Measurements from ENCODE around the gene SCN11A. TPM values are rescaled to one million over a fixed set of nuclear protein-coding genes. Genes with fewer than 3 reads are reported as not detected.

SCN11A gene
- 0.02 TPM in 2 replicates for total RNA-seq

DNA sequence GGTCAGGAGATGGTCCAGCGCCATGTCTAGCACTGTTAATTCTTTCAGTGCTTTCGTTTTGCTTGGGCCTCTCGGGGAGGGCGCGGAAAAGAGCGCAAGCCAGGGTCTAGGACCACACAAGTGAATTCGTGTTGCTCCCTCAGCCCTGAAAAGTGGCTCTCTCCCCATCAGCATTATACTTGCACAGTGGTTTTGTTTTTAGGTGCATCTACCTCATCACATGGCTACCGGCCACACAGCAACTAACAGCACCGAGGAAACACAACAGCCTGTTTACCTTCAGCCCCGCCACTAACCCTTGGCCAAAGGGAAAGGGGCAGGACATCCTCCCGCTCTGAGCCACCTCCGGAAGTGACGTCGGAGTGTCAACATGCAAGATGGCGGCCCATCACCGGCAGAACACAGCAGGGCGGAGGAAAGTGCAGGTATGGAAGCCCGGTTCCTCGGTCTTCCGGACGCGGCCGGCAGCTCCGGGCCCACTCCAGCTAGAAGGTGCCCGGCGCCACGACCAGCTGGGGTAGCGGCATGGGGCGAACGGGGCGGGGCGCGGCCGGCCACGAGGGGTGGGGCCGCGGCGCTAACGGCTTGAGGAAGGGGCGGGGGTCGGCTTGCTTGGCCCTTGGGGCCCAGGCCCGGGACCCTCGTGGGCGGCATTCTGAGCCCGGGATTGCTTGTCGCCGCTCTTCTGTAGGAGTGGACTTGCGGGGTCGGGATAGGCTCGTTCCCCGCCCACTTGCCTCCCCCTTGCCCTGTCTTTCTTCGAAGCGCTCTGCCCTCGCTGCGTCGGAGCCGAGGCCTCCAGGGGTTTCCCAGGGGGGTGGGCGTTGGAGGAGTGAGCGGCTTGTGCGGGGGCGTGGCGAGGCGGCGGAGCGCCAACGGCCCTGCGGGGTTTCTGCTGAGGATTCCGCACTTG lies at the start of gene SCN11A, which contains the start of gene WDR48:
Gene SCN11A (minus strand): TSS at position 296 of the 913 bp plus-strand sequence. CDS start 101,582 bp downstream, outside the sequence.
Gene WDR48 (plus strand): TSS at position 368 of the 913 bp plus-strand sequence. CDS start 10 bp downstream, at position 378.
- Mint-ChIP-seq H3K4me3 (ENCODE audit: low read depth) (peak within 1 kb of the TSS; percentile 91), H3K36me3 (ENCODE audit: low read depth) (no peaks in the 10 kb centered on the region), H3K4me1 (ENCODE audit: low read depth) (peaks cover 19% of the 10 kb centered on the region), H3K27ac (peak within 1 kb of the TSS; percentile 95), H3K27me3 (ENCODE audit: low read depth) (peaks cover 2% of the 10 kb centered on the region), H3K9me3 (no peaks in the 10 kb centered on the region)
- intact Hi-C loops (cut with micrococcal nuclease): loop anchor here (10.0 kb wide), 1 partner anchor 333 kb away; the partner anchor contains the start of gene SLC25A38
- peak; percentile 90 for DNase-seq (ENCODE audit: low spot score)

DNA sequence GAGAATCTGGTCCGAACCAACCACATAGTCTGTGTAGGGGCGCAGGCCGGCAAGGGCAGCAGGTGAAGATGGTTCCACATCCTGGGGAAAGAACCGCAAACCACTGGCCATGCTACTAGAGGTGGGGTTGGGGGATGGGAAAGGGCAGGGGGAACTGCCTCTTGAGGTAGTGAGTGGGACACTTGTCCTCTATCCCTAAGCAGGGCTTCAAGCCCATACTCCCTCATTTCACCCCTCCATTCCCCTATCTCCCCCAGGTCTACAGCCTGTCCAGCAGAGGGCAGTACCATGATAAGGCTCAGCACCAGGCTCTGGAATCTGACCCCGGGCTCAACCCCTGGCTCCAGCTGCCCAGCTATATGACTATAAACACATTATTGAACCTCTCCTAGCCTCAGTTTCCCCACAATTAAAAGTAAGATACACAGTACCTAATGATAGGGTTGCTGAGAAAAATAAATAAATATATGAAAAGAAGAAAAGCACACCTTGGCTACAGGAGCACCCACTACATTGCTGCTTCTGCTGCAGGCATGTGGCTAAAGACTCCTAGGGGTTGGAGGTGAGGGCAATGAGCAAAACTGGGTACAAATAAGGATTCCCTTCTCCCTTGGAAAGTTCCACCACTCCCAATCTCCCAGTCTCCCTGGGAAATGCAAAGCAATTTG lies 49.4 kb upstream of the SCN11A start:
- Mint-ChIP-seq H3K27me3 (ENCODE audit: low read depth) (peaks cover 3% of the 10 kb centered on the region), H3K4me3 (ENCODE audit: low read depth) (no peak overlapping the region), H3K9me3 (no peaks in the 10 kb centered on the region), H3K4me1 (ENCODE audit: low read depth) (peaks cover 14% of the 10 kb centered on the region), H3K27ac (no peak overlapping the region), H3K36me3 (ENCODE audit: low read depth) (peaks cover 11% of the 10 kb centered on the region)
- intact Hi-C loops (cut with micrococcal nuclease): no loop called here
- DNase-seq (ENCODE audit: low spot score): no peak

- H3K4me3 Mint-ChIP-seq (ENCODE audit: low read depth): no peak overlapping the region
- H3K27me3 Mint-ChIP-seq (ENCODE audit: low read depth): no peaks in the 10 kb centered on the region
- no peak overlapping the region for H3K27ac Mint-ChIP-seq
- intact Hi-C loops (cut with micrococcal nuclease): no loop called here
- H3K36me3 Mint-ChIP-seq (ENCODE audit: low read depth): peaks cover 9% of the 10 kb centered on the region
- no peaks in the 10 kb centered on the region for H3K9me3 Mint-ChIP-seq
- H3K4me1 Mint-ChIP-seq (ENCODE audit: low read depth): peaks cover 8% of the 10 kb centered on the region
- no peak for DNase-seq (ENCODE audit: low spot score)
These were observed 48.7 kb upstream of the SCN11A start for GRCh38 chr3:39100500-39100886.

- H3K36me3 Mint-ChIP-seq (ENCODE audit: low read depth): peaks cover 15% of the 10 kb centered on the region
- H3K4me1 Mint-ChIP-seq (ENCODE audit: low read depth): peaks cover 3% of the 10 kb centered on the region
- no peak for DNase-seq (ENCODE audit: low spot score)
- no peaks in the 10 kb centered on the region for H3K9me3 Mint-ChIP-seq
- intact Hi-C loops (cut with micrococcal nuclease): no loop called here
- no peak overlapping the region for H3K27ac Mint-ChIP-seq
- H3K27me3 Mint-ChIP-seq (ENCODE audit: low read depth): no peaks in the 10 kb centered on the region
- H3K4me3 Mint-ChIP-seq (ENCODE audit: low read depth): no peak overlapping the region
These were observed 48.2 kb upstream of the SCN11A start for GRCh38 chr3:39099738-39100499.

GRCh38 chr3:39099242-39099641 lies 47.5 kb upstream of the SCN11A start:
- no peaks in the 10 kb centered on the region for H3K9me3 Mint-ChIP-seq
- no peak overlapping the region for H3K27ac Mint-ChIP-seq
- intact Hi-C loops (cut with micrococcal nuclease): no loop called here
- H3K4me3 Mint-ChIP-seq (ENCODE audit: low read depth): no peak overlapping the region
- peaks cover 20% of the 10 kb centered on the region for H3K36me3 Mint-ChIP-seq (ENCODE audit: low read depth)
- peaks cover 3% of the 10 kb centered on the region for H3K4me1 Mint-ChIP-seq (ENCODE audit: low read depth)
- DNase-seq (ENCODE audit: low spot score): no peak
- H3K27me3 Mint-ChIP-seq (ENCODE audit: low read depth): no peaks in the 10 kb centered on the region

DNA sequence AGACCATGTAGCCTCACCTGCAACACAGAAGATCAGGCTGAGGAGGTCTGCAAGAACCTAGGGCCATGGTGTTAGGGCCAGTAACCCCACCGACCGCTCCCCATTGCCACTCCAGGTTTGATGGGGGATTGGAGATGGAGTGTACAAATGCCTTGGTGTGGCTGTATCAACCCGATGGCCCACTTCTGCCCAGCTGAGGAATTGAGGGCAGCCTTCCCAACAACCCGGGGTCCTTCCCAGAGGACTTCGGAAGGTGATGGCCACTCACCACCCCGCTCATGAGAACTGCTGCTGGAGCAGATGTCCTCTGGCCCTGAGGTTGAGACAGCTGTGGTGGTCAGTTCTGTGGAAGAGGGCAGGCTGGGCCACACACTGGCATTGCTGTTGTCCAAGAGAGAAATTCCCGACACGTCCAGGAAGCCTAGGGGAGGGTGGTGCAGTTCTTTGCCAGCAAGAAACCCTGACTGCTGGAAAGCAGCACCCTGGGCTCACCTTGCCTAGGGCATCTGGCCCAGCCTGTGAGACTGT lies 46.8 kb upstream of the SCN11A start:
- Mint-ChIP-seq H3K9me3 (no peaks in the 10 kb centered on the region), H3K36me3 (ENCODE audit: low read depth) (peaks cover 26% of the 10 kb centered on the region), H3K27ac (no peak overlapping the region), H3K4me1 (ENCODE audit: low read depth) (peaks cover 3% of the 10 kb centered on the region), H3K27me3 (ENCODE audit: low read depth) (no peaks in the 10 kb centered on the region), H3K4me3 (ENCODE audit: low read depth) (no peak overlapping the region)
- no peak for DNase-seq (ENCODE audit: low spot score)
- intact Hi-C loops (cut with micrococcal nuclease): no loop called here

GRCh38 chr3:39097716-39098472 lies 46.1 kb upstream of the SCN11A start:
- intact Hi-C loops (cut with micrococcal nuclease): no loop called here
- no peak overlapping the region for H3K27ac Mint-ChIP-seq

DNA sequence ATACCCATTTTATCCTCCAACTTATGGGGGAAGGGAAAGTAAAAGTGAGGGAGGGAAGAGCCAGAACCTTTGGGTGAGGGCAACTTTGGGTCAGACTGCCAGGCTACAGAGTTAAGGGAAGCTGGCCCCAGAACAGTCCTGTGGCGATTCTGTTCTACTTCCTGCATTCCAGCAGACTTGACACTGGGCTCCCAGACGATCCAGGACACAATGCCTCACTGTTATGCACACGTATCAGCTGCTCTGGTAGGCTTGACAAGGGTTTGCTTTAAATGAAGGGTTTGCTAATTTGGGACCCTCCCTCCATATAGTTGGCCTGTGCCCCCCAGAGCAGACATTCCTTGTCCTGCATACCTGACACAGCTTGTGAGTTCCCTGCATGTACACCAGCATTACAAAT lies 45.0 kb upstream of the SCN11A start:
- H3K9me3 Mint-ChIP-seq: no peaks in the 10 kb centered on the region
- peaks cover 33% of the 10 kb centered on the region for H3K36me3 Mint-ChIP-seq (ENCODE audit: low read depth)
- H3K27me3 Mint-ChIP-seq (ENCODE audit: low read depth): no peaks in the 10 kb centered on the region
- H3K4me3 Mint-ChIP-seq (ENCODE audit: low read depth): no peak overlapping the region
- DNase-seq (ENCODE audit: low spot score): no peak
- intact Hi-C loops (cut with micrococcal nuclease): no loop called here
- no peak overlapping the region for H3K27ac Mint-ChIP-seq
- peaks cover 3% of the 10 kb centered on the region for H3K4me1 Mint-ChIP-seq (ENCODE audit: low read depth)

More at GRCh38 chr3:39097716-39098472, 46.1 kb upstream of the SCN11A start:
- no peak overlapping the region for H3K4me3 Mint-ChIP-seq (ENCODE audit: low read depth)
- H3K9me3 Mint-ChIP-seq: no peaks in the 10 kb centered on the region
- no peaks in the 10 kb centered on the region for H3K27me3 Mint-ChIP-seq (ENCODE audit: low read depth)
- H3K4me1 Mint-ChIP-seq (ENCODE audit: low read depth): peaks cover 3% of the 10 kb centered on the region
- no peak for DNase-seq (ENCODE audit: low spot score)
- peaks cover 26% of the 10 kb centered on the region for H3K36me3 Mint-ChIP-seq (ENCODE audit: low read depth)

- Mint-ChIP-seq H3K9me3 (no peaks in the 10 kb centered on the region), H3K27me3 (ENCODE audit: low read depth) (no peaks in the 10 kb centered on the region), H3K4me3 (ENCODE audit: low read depth) (no peak overlapping the region), H3K27ac (no peak overlapping the region), H3K4me1 (ENCODE audit: low read depth) (no peaks in the 10 kb centered on the region), H3K36me3 (ENCODE audit: low read depth) (peaks cover 41% of the 10 kb centered on the region)
- DNase-seq (ENCODE audit: low spot score): no peak
- intact Hi-C loops (cut with micrococcal nuclease): no loop called here
These were observed 44.0 kb upstream of the SCN11A start for GRCh38 chr3:39095778-39096177.

DNA sequence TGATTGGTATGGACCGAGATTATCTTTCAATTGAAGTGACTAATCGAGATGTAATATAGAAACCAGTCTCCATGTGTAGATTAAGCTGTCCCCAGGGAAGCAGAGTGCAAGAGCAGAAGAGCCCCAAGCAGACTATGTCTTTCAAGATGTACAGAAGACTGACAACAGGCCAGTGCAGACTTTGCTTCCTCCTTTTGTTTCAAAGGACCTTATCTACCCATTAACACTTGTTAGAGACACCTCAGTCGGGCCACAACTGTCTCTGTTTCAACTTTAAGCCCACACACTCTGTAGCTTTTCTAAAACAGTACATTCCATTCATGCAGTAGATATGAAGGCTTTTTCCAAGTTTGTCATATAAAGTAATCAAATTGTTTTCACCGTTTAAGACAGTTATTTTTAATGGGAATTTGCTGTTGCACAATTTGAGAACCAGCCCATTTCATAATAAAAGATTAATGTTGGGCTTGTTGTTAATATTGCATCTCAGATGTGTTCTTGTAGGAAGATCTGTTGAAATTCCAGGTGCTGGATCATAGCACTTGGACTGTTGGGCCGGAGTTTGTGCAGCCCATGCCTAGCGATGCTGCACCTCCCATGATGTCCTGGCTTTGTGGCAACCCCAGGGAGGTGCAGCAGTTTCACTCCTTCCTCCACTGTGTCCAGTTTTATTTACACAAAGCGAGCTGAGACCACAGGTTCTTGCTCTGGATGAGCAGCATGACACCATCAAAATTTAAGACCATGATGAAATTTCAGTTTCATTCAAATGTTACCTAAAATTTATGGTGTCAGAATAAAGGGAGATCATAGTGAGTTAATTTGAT lies 43.3 kb upstream of the SCN11A start:
- H3K27me3 Mint-ChIP-seq (ENCODE audit: low read depth): no peaks in the 10 kb centered on the region
- H3K27ac Mint-ChIP-seq: peak overlapping the region; percentile 28
- H3K4me1 Mint-ChIP-seq (ENCODE audit: low read depth): no peaks in the 10 kb centered on the region
- intact Hi-C loops (cut with micrococcal nuclease): no loop called here
- peaks cover 48% of the 10 kb centered on the region for H3K36me3 Mint-ChIP-seq (ENCODE audit: low read depth)
- no peak for DNase-seq (ENCODE audit: low spot score)
- no peaks in the 10 kb centered on the region for H3K9me3 Mint-ChIP-seq
- no peak overlapping the region for H3K4me3 Mint-ChIP-seq (ENCODE audit: low read depth)

DNA sequence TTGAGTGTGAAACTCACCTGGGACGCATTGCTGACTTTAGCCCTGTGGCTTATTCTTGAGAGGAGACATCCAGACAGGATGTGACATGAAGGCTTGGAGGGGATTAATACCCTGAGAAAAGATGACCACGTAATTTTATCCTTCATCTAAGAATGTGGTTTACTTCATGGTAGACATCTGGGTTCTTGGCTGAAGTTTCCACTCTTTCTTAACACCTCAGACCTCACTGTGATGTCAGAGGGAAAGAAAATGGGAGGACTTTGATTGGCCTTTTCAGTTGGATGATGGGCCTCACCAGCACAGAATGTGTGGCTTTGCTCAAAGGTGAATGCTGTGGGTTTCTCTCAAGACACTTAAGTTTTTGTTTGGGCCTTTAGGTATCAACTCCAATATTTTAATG lies 39.2 kb upstream of the SCN11A start:
- H3K27ac Mint-ChIP-seq: no peak overlapping the region
- no peak overlapping the region for H3K4me3 Mint-ChIP-seq (ENCODE audit: low read depth)
- H3K9me3 Mint-ChIP-seq: no peaks in the 10 kb centered on the region
- no peaks in the 10 kb centered on the region for H3K27me3 Mint-ChIP-seq (ENCODE audit: low read depth)
- H3K4me1 Mint-ChIP-seq (ENCODE audit: low read depth): no peaks in the 10 kb centered on the region
- H3K36me3 Mint-ChIP-seq (ENCODE audit: low read depth): peaks cover 61% of the 10 kb centered on the region
- intact Hi-C loops (cut with micrococcal nuclease): no loop called here
- DNase-seq (ENCODE audit: low spot score): no peak

Data from activated T-helper 2 cell treated with anti-CD3 and anti-CD28 coated beads, Interferon-gamma antibody, Interleukin-2, Interleukin-4, amounts not matched to agents 10 μg/mL and 5 μg/mL and 100 μg/mL, durations not matched to agents 14 hours and 24 hours and 36 hours (primary cell).